ENCODE measurements around the gene LZTS3. TPM values are rescaled to one million over a fixed set of nuclear protein-coding genes. Genes with fewer than 3 reads are reported as not detected.

LZTS3 gene
- total and polyA plus RNA-seq, 2 of the 13 experiments (the other 11 are each of a cell fraction or from before 2014, with no cell fraction given): 10.1 to 31.3 TPM

GRCh38 chr20:3172933-3173609 is at the start of gene LZTS3 (continued):
- TF ChIP-seq ZBTB44 (CRISPR knock-in tag; IDR thresholded peaks at IDR 0.05): 0 out of 2 replicates have a peak, but pooled peaks have one; percentile 5
- TF ChIP-seq AHR (CRISPR knock-in tag; IDR thresholded peaks at IDR 0.05): peak; percentile 30; the same call in 1 of the 2 replicates
- no peak for TF ChIP-seq MLLT10 (CRISPR knock-in tag; IDR thresholded peaks at IDR 0.05)
- no peak; the same call in 1 of the 2 replicates for TF ChIP-seq ZSCAN9 (CRISPR knock-in tag; IDR thresholded peaks at IDR 0.05; ENCODE audit: borderline replicate concordance)
- no peak; the same call in 1 of the 2 replicates for TF ChIP-seq SAFB2 (CRISPR knock-in tag; IDR thresholded peaks at IDR 0.05; ENCODE audit: borderline replicate concordance, low read depth)
- TF ChIP-seq CBX1 (IDR thresholded peaks at IDR 0.05; ENCODE audit: low read depth): peak; percentile 22
- TF ChIP-seq E2F2 (CRISPR knock-in tag; IDR thresholded peaks at IDR 0.05; ENCODE audit: borderline replicate concordance): no peak
- TF ChIP-seq ZNF691 (CRISPR knock-in tag; IDR thresholded peaks at IDR 0.05; ENCODE audit: borderline replicate concordance, low read depth): no peak
- TF ChIP-seq ATF3 (CRISPR knock-in tag; IDR thresholded peaks at IDR 0.05): peak; percentile 85
- TF ChIP-seq ZNF430 (CRISPR knock-in tag; IDR thresholded peaks at IDR 0.05): 0 out of 2 replicates have a peak, but pooled peaks have one; percentile 36
- TF ChIP-seq ZFP37 (CRISPR knock-in tag; IDR thresholded peaks at IDR 0.05; ENCODE audit: borderline replicate concordance): 0 out of 2 replicates have a peak, but pooled peaks have one; percentile 10
- peak; percentile 93; the same call in 1 of the 2 replicates for TF ChIP-seq SIN3A (IDR thresholded peaks at IDR 0.05; ENCODE audit: borderline replicate concordance, low read depth, low read length)
- TF ChIP-seq ZSCAN30 (CRISPR knock-in tag; IDR thresholded peaks at IDR 0.05): 0 out of 2 replicates have a peak, but pooled peaks have one; percentile 56
- no peak for TF ChIP-seq ZC3H13 (CRISPR knock-in tag; IDR thresholded peaks at IDR 0.05)
- TF ChIP-seq RNF219 (CRISPR knock-in tag; IDR thresholded peaks at IDR 0.05): 0 out of 2 replicates have a peak, but pooled peaks have one; percentile 61
- TF ChIP-seq RBM39 (IDR thresholded peaks at IDR 0.05; ENCODE audit: low read depth, low read length, poor library complexity, severe bottlenecking): peak; percentile 25
- no peak for TF ChIP-seq RFX5 (IDR thresholded peaks at IDR 0.05; ENCODE audit: low read depth, low read length)
- TF ChIP-seq ERF (CRISPR knock-in tag; IDR thresholded peaks at IDR 0.05): 0 out of 2 replicates have a peak, but pooled peaks have one; percentile 21
- 0 out of 2 replicates have a peak, but pooled peaks have one; percentile 1 for TF ChIP-seq ZFP36L1 (CRISPR knock-in tag; IDR thresholded peaks at IDR 0.05)
- no peak for TF ChIP-seq MZF1 (CRISPR knock-in tag; IDR thresholded peaks at IDR 0.05; ENCODE audit: borderline replicate concordance)
- TF ChIP-seq MXI1 (IDR thresholded peaks at IDR 0.05; ENCODE audit: borderline replicate concordance, low read depth, low read length): peak; percentile 81; the same call in 1 of the 3 replicates
